Smooth muscle cell of the coronary artery (primary cell): ENCODE measurements around the gene STXBP1. TPM values are rescaled to one million over a fixed set of nuclear protein-coding genes. Genes with fewer than 3 reads are reported as not detected.

Experiments
- total RNA-seq: library from RNA; depleted of rRNA; stranded (reverse); fragments of >200 nt; gene quantifications from 2 replicates; pipeline ENCODE4 v1.2.3, GENCODE V29; 2014; ENCODE audit warnings: low replicate concordance

The STXBP1 gene
- 10.8 and 22.6 TPM in 2 replicates for total RNA-seq

DNA sequence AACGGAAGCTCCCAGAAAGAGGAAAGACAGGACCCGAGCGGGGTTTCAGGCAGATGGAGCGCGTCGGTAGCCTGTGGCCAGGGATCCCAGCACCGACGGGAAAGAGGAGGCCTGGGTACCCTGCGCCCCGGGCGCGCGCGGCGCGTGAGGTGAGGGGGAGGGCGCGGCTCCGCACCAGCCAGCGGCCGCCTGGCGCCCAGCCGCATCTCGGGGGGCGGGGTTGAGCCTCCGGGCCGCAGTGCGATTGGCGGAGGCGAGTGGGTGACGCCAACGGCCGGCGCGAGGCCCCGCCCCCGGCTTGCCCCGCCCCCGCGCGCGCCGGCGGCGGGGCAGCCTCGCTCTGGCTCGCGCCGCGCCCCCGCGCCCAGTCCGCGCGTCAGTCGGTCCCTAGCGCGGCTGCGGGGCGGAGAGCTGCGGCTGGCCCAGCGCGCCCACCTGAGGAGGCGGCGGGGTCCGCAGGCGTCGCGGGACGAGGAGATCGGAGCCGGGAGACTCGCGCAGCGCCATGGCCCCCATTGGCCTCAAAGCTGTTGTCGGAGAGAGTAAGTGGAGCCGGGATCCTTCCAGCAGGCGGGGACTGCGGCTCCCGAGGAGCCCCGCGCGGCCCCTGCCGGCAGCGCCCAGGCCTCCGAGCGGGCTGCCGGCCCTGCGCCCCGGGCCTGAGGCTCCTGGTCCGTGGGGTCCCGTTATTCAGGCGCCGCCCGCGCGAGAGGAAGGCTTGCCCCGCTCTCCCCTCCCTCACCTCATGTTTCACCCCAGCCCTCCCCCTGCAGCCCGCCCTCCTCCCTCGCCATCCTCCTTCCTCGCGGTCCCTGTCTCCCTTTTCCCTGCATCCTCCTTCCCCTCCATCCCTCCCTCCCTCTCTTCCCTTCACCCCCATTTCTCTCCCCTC, at the start of gene STXBP1:
STXBP1 (plus strand) TSS at position 379 of the 892 bp plus-strand sequence; CDS start at position 506, 127 bp downstream.

DNA sequence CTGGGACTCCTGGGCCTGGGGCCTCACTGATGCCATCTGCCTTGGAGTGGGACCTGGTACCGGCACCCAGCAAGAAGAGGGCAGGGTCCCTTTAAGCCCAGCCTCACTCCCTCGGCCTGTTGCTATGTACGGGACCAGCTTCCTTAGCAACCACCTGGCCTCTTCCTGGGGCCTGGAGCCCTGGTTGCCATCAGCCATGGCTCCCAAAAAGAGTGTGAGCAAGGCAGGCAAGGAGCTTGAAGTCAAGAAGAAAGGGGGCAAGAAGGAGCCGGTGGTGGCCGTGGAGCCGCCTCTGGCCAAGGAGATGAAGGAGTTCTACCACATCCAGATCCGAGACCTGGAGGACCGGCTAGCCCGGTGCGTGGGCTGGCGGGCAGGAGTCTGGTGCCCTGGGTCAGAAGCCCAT, 94.8 kb downstream of the STXBP1 start, which contains the start of gene CFAP157:
CFAP157 (plus strand) TSS at position 153 of the 406 bp plus-strand sequence; CDS start at position 197, 44 bp downstream.

DNA sequence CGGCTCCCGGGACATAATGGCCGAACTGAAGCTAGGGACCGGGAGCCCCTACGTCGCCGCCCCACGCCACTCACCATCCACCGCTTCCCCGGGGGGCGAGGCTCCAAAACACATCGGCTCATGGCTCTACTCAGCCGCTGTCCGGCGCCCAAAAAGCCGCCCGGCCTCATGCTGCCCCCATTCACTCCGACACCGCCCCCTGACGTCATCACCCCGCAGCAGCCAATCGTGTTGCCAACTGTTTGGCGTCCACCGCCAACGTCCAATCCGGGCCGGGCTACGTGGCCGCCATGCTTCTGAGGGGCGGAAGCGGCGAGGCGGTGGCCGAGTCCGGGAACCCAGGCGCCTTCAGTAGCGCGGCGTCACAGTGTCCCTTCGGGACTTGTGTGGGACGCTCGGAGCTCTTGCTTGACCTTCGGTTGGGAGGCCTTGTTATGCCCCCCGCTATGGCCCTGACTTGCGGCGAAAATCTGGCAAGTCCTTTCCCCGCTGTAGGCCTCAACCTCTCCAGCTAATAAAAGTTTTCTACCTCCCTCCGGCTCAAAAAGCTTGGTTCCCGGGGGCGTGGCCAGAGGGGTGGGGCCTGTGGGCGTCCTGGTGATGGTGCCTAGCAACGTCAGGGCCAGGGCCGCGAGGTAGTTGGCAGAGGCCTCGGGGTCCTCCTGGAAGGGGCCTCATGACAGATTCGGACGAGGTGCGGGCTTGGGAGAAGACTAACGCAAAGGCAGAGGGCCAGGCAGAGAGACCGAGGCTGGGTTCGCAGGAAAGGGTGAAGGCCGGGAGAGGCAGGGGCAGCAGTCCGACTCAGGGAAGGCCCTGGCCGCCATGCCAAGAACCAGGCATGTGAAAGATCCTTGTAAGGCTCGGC, 103.6 kb downstream of the STXBP1 start, which contains the start of the genes PTRH1 and TTC16:
PTRH1 (minus strand) TSS at position 194 of the 868 bp plus-strand sequence; CDS start at position 170, 24 bp downstream.
TTC16 (plus strand) TSS at position 610 of the 868 bp plus-strand sequence; CDS start at position 677, 67 bp downstream.

DNA sequence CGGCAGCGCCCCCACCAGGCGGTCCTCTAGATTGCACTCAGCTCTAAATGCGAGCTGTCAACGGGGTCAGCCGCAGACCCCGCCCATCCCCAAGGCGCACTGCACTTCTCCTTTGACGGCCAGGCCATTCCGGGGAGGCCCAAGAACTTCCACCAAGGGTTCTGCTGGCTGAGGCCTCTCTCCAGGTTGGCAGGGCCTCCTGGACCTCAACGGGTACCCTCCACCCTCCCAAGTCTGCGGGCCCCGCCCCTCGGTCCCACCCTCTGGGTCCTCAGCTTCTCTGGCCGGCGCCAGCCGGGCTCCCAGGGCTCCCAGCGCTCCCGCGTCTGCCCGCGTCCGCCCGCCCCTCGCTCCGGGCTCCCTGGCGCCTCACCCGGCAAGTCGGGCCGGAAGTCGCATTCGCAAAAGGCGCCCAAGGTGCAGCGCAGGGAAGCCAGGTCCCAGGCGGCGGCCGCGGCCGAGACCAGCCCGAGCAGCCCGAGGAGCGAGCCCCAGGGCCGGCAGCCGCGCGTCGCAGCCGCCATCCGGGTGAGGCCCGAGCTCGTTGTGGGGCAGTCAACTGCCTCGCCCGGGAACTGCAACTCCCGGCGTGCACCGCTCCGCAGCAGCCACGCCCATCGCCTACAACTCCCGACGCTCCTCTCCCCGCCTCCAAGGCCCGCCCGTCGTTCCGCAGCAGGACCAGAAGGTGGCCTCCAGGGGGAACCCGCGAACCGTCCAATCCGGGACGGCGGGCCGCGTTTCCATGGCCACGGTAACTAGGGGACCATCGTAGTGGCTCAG, 122.9 kb downstream of the STXBP1 start, which contains the start of gene TOR2A:
TOR2A (minus strand) TSS at position 548 of the 783 bp plus-strand sequence; CDS start at position 524, 24 bp downstream.

Other genes starting within 250 kb of the STXBP1 start
- 4.9 and 5.9 TPM in 2 replicates for gene SLC2A8, start 215.1 kb upstream of the STXBP1 start, total RNA-seq
- gene ZNF79, start 187.9 kb upstream of the STXBP1 start, total RNA-seq: 10.7 and 12.2 TPM in 2 replicates
- gene RPL12, start 160.9 kb upstream of the STXBP1 start, total RNA-seq: 897 and 1,601 TPM in 2 replicates
- gene LRSAM1, start 160.8 kb upstream of the STXBP1 start, total RNA-seq: 7.4 and 10.0 TPM in 2 replicates
- under 0.01 TPM in 1 of 2 replicates, not detected in the other for gene CFAP157, start 94.7 kb downstream of the STXBP1 start, total RNA-seq
- gene PTRH1, start 103.4 kb downstream of the STXBP1 start, total RNA-seq: 13.7 and 41.3 TPM in 2 replicates
- gene TTC16, start 103.8 kb downstream of the STXBP1 start, total RNA-seq: under 0.01 TPM in 1 of 2 replicates, not detected in the other
- gene TOR2A, start 123.0 kb downstream of the STXBP1 start, total RNA-seq: 2.0 and 2.8 TPM in 2 replicates
- 0.08 and 0.94 TPM in 2 replicates for gene SH2D3C, start 166.4 kb downstream of the STXBP1 start, total RNA-seq
- gene CDK9, start 173.8 kb downstream of the STXBP1 start, total RNA-seq: 41.5 and 66.2 TPM in 2 replicates
- gene FPGS, start 190.6 kb downstream of the STXBP1 start, total RNA-seq: 82.5 and 90.2 TPM in 2 replicates
- gene ENG, start 242.4 kb downstream of the STXBP1 start, total RNA-seq: 10.4 and 33.5 TPM in 2 replicates